Liver (tissue), 9 donors: Measurements from ENCODE around the gene QKI. TPM values are rescaled to one million over a fixed set of nuclear protein-coding genes. Genes with fewer than 3 reads are reported as not detected.

Experiments
- DNase-seq: peaks from one replicate; pipeline ENCODE4 v3.0.0-alpha.2; 2017; ENCODE audit warnings: low spot score
- H3K27ac ChIP-seq, 2 donors: one replicate each; pipeline ENCODE4 v1.7.0; 2013; ENCODE audit warnings: inconsistent platforms in 2 of 2, low read length in 2 of 2, control low read depth in 1 of 2, low read depth in 1 of 2, mild to moderate bottlenecking in 1 of 2
- H3K27me3 ChIP-seq, 4 donors: one replicate each; pipeline versions ENCODE4 v1.6.1 to v1.7.0; 2013; ENCODE audit warnings: low read length in 3 of 4, inconsistent platforms in 1 of 4, mild to moderate bottlenecking in 1 of 4, moderate library complexity in 1 of 4; ENCODE audit not compliant: control insufficient read depth in 4 of 4, insufficient read depth in 4 of 4
- H3K36me3 ChIP-seq, 4 donors: one replicate each; pipeline versions ENCODE4 v1.6.1 to v1.7.0; 2013; ENCODE audit warnings: low read length in 3 of 4, mild to moderate bottlenecking in 3 of 4, low read depth in 1 of 4, moderate library complexity in 1 of 4; ENCODE audit not compliant: control insufficient read depth in 4 of 4, insufficient read depth in 3 of 4
- H3K4me1 ChIP-seq, 4 donors: one replicate each; pipeline versions ENCODE4 v1.6.1 to v1.7.0; 2013; ENCODE audit warnings: low read length in 3 of 4, mild to moderate bottlenecking in 3 of 4, moderate library complexity in 1 of 4; ENCODE audit not compliant: control insufficient read depth in 4 of 4, insufficient read depth in 4 of 4
- H3K4me3 ChIP-seq, 3 donors: one replicate each; pipeline versions ENCODE4 v1.6.1 to v1.7.0; 2013; ENCODE audit warnings: low read length in 3 of 3, control low read depth in 1 of 3, low read depth in 1 of 3, mild to moderate bottlenecking in 1 of 3
- H3K9ac ChIP-seq, 2 donors: one replicate each; pipeline ENCODE4 v1.7.0; 2013; ENCODE audit warnings: low read length in 2 of 2, mild to moderate bottlenecking in 2 of 2, moderate library complexity in 2 of 2, control low read depth in 1 of 2, low read depth in 1 of 2
- H3K9me3 ChIP-seq, 4 donors: one replicate each; pipeline versions ENCODE4 v1.6.1 to v1.7.0; 2013; ENCODE audit warnings: low read length in 3 of 4; ENCODE audit not compliant: control insufficient read depth in 4 of 4
- EGR1 ChIP-seq, 2 donors: IDR thresholded peaks; 2 replicates each; pipeline ENCODE4 v1.6.1; 2016 to 2018; ENCODE audit warnings: antibody characterized with exemption in 2 of 2, low read depth in 2 of 2
- FOXA1 ChIP-seq: IDR thresholded peaks from 2 replicates; pipeline ENCODE4 v1.6.1; 2016; ENCODE audit warnings: antibody characterized with exemption
- FOXA2 ChIP-seq: IDR thresholded peaks from 2 replicates; pipeline ENCODE4 v1.6.1; 2016; ENCODE audit warnings: antibody characterized with exemption
- GABPA ChIP-seq, 2 donors: IDR thresholded peaks in 1 of 2; conservative IDR thresholded peaks in 1 of 2; 2 replicates each; pipeline ENCODE4 v1.6.1; 2016; ENCODE audit warnings: antibody characterized with exemption in 2 of 2, mild to moderate bottlenecking in 1 of 2, moderate library complexity in 1 of 2
- HNF4A ChIP-seq, 2 donors: conservative IDR thresholded peaks; 2 replicates each; pipeline ENCODE4 v1.6.1; 2016; ENCODE audit warnings: antibody characterized with exemption in 2 of 2, mild to moderate bottlenecking in 2 of 2
- HNF4G ChIP-seq: IDR thresholded peaks from 2 replicates; pipeline ENCODE4 v1.6.1; 2016; ENCODE audit warnings: antibody characterized with exemption
- JUND ChIP-seq, 2 donors: IDR thresholded peaks; 2 replicates each; pipeline ENCODE4 v1.6.1; 2016; ENCODE audit warnings: antibody characterized with exemption in 2 of 2
- NR2F2 ChIP-seq: IDR thresholded peaks from 2 replicates; pipeline ENCODE4 v1.6.1; 2016; ENCODE audit warnings: antibody characterized with exemption
- RAD21 ChIP-seq, 2 donors: IDR thresholded peaks; 2 replicates each; pipeline ENCODE4 v1.6.1; 2016; ENCODE audit warnings: antibody characterized with exemption in 2 of 2, mild to moderate bottlenecking in 2 of 2
- RXRA ChIP-seq, 2 donors: IDR thresholded peaks; 2 replicates each; pipeline ENCODE4 v1.6.1; 2017 to 2018; ENCODE audit warnings: antibody characterized with exemption in 2 of 2, mild to moderate bottlenecking in 1 of 2
- SP1 ChIP-seq: IDR thresholded peaks from 2 replicates; pipeline ENCODE4 v1.6.1; 2018; ENCODE audit warnings: antibody characterized with exemption, mild to moderate bottlenecking
- TAF1 ChIP-seq: conservative IDR thresholded peaks from 2 replicates; pipeline ENCODE4 v1.6.1; 2016; ENCODE audit warnings: antibody characterized with exemption, mild to moderate bottlenecking
- YY1 ChIP-seq: IDR thresholded peaks from 2 replicates; pipeline ENCODE4 v1.6.1; 2016; ENCODE audit warnings: antibody characterized with exemption, mild to moderate bottlenecking
- WGBS: extraction: QIAGEN DNeasy Blood & Tissue Kit; methylation state at CpG from one replicate; pipeline ENCODE4 v1.1.7; 2013; 5-methylcytosine and 5-hydroxymethylcytosine counted together
- polyA plus RNA-seq, 2 donors: library from polyadenylated mRNA; stranded (reverse) in 1 of 2; unstranded in 1 of 2; fragments of 200-250 nt in 1 of 2; fragments of >200 nt in 1 of 2; fragmentation: Nextera tagmentation in 1 of 2; extraction: Ambion mirVana in 1 of 2; gene quantifications; one replicate each; pipeline versions ENCODE4 v1.2.1 to v1.2.3, GENCODE V29; 2013 to 2015
- total RNA-seq, 2 donors: library from RNA; depleted of rRNA; stranded (reverse); fragments of >200 nt; gene quantifications; one replicate each; pipeline ENCODE4 v1.2.3, GENCODE V29; 2014
- TF ChIP-seq, protein P1 (sequence below): IDR thresholded peaks from 2 replicates; pipeline ENCODE4 v1.6.1; 2016; ENCODE audit warnings: antibody characterized with exemption
- TF ChIP-seq, protein P2 (sequence below): IDR thresholded peaks from 2 replicates; pipeline ENCODE4 v1.6.1; 2016; ENCODE audit warnings: antibody characterized with exemption
- TF ChIP-seq, protein P3 (sequence below): IDR thresholded peaks from 2 replicates; pipeline ENCODE4 v1.6.1; 2016; ENCODE audit warnings: antibody characterized with exemption, mild to moderate bottlenecking
- TF ChIP-seq, protein P4 (sequence below): fragments of 150-350 bp; IDR thresholded peaks from 2 replicates; pipeline ENCODE4 v1.5.1; 2017; ENCODE audit warnings: improper control_type of control experiment, low read depth, low read length; ENCODE audit not compliant: missing input control
- TF ChIP-seq, protein P5 (sequence below): IDR thresholded peaks from 2 replicates; pipeline ENCODE4 v1.6.1; 2016; ENCODE audit warnings: antibody characterized with exemption
- donor health status: healthy.
- donor health status: healthy.
- donor health status: healthy.
- donor health status: healthy.
- donor health status: healthy.

The QKI gene
- total and polyA plus RNA-seq, 4 donors, result 22.7 to 97.0 (median 56.3) TPM

DNA sequence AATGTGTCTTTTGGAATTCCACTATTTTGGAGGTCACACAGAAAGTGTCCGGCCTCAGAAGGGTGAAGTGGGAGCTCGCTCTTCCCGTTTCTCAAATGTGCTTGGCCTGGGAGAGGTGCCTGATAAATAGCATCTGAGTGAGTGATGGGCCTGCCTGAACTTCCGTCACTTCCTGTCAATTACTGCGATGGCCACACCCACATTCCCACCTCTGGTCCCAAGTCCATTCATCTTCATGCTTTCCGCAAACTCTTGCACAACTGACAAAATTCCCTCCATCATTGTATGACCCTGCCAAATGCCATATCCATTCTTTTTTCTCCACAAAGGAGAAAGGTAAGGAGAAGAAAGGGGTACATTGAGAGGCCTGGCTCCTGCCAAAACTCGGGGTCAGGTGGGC is 169.0 kb downstream of the QKI start:
- Histone ChIP-seq H3K9ac (no peak overlapping the region), H3K9me3 (no peaks in the 10 kb centered on the region), H3K36me3 (no peaks in the 10 kb centered on the region), H3K4me1 (peaks cover 0 to 8% (median 4%) of the 10 kb centered on the region in 4 donors), H3K4me3 (no peak overlapping the region), H3K27ac (no peak overlapping the region), H3K27me3 (no peaks in the 10 kb centered on the region)
- WGBS, result 67% methylated on average over 7 of the region's 7 CpGs
- no peak for DNase-seq
- TF ChIP-seq SP1 (no peak), JUND (IDR thresholded peaks at IDR 0.05) (peak in 1 of 2 donors; percentile 14), YY1 (no peak), RAD21 (IDR thresholded peaks at IDR 0.05) (no peak), TAF1 (no peak), GABPA (IDR thresholded peaks at IDR 0.05 in 1 of 2, conservative IDR thresholded peaks at IDR 0.05 in 1 of 2) (peak in 1 of 2 donors; percentile 63), RXRA (IDR thresholded peaks at IDR 0.05) (peak in 1 of 2 donors; percentile 53), HNF4G (no peak), HNF4A (conservative IDR thresholded peaks at IDR 0.05) (peak; percentile 67 to 70), NR2F2 (no peak), FOXA1 (no peak), FOXA2 (no peak), EGR1 (IDR thresholded peaks at IDR 0.05; ENCODE audit: low read depth in 2 of 2) (no peak)
- TF ChIP-seq, protein P1, sequence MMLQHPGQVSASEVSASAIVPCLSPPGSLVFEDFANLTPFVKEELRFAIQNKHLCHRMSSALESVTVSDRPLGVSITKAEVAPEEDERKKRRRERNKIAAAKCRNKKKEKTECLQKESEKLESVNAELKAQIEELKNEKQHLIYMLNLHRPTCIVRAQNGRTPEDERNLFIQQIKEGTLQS, result no peak
- TF ChIP-seq, protein P2, sequence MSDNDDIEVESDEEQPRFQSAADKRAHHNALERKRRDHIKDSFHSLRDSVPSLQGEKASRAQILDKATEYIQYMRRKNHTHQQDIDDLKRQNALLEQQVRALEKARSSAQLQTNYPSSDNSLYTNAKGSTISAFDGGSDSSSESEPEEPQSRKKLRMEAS, result no peak
- TF ChIP-seq, protein P3, sequence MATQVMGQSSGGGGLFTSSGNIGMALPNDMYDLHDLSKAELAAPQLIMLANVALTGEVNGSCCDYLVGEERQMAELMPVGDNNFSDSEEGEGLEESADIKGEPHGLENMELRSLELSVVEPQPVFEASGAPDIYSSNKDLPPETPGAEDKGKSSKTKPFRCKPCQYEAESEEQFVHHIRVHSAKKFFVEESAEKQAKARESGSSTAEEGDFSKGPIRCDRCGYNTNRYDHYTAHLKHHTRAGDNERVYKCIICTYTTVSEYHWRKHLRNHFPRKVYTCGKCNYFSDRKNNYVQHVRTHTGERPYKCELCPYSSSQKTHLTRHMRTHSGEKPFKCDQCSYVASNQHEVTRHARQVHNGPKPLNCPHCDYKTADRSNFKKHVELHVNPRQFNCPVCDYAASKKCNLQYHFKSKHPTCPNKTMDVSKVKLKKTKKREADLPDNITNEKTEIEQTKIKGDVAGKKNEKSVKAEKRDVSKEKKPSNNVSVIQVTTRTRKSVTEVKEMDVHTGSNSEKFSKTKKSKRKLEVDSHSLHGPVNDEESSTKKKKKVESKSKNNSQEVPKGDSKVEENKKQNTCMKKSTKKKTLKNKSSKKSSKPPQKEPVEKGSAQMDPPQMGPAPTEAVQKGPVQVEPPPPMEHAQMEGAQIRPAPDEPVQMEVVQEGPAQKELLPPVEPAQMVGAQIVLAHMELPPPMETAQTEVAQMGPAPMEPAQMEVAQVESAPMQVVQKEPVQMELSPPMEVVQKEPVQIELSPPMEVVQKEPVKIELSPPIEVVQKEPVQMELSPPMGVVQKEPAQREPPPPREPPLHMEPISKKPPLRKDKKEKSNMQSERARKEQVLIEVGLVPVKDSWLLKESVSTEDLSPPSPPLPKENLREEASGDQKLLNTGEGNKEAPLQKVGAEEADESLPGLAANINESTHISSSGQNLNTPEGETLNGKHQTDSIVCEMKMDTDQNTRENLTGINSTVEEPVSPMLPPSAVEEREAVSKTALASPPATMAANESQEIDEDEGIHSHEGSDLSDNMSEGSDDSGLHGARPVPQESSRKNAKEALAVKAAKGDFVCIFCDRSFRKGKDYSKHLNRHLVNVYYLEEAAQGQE, result no peak
- TF ChIP-seq, protein P4, sequence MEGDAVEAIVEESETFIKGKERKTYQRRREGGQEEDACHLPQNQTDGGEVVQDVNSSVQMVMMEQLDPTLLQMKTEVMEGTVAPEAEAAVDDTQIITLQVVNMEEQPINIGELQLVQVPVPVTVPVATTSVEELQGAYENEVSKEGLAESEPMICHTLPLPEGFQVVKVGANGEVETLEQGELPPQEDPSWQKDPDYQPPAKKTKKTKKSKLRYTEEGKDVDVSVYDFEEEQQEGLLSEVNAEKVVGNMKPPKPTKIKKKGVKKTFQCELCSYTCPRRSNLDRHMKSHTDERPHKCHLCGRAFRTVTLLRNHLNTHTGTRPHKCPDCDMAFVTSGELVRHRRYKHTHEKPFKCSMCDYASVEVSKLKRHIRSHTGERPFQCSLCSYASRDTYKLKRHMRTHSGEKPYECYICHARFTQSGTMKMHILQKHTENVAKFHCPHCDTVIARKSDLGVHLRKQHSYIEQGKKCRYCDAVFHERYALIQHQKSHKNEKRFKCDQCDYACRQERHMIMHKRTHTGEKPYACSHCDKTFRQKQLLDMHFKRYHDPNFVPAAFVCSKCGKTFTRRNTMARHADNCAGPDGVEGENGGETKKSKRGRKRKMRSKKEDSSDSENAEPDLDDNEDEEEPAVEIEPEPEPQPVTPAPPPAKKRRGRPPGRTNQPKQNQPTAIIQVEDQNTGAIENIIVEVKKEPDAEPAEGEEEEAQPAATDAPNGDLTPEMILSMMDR, result no peak
- TF ChIP-seq, protein P5, sequence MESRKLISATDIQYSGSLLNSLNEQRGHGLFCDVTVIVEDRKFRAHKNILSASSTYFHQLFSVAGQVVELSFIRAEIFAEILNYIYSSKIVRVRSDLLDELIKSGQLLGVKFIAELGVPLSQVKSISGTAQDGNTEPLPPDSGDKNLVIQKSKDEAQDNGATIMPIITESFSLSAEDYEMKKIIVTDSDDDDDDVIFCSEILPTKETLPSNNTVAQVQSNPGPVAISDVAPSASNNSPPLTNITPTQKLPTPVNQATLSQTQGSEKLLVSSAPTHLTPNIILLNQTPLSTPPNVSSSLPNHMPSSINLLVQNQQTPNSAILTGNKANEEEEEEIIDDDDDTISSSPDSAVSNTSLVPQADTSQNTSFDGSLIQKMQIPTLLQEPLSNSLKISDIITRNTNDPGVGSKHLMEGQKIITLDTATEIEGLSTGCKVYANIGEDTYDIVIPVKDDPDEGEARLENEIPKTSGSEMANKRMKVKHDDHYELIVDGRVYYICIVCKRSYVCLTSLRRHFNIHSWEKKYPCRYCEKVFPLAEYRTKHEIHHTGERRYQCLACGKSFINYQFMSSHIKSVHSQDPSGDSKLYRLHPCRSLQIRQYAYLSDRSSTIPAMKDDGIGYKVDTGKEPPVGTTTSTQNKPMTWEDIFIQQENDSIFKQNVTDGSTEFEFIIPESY, result no peak
